ENCODE measurements around the gene TTYH1.
"Not testable (repeated sequence)": the region's sequence is repeated elsewhere in the genome, so short reads cannot be mapped to it uniquely, and the experiment has no call there.

Gene TTYH1

GRCh38 chr19:54415208-54415900, at the start of gene TTYH1:
TSS of gene TTYH1 (plus strand) at chr19:54415464. CDS start at chr19:54415553, 89 bp downstream.
- no peak for DNase-seq

GRCh38 chr19:54365798-54366197, 49.5 kb upstream of the TTYH1 start:
- DNase-seq: not testable (repeated sequence)

GRCh38 chr19:54366811-54367210, 48.5 kb upstream of the TTYH1 start:
- no peak for DNase-seq

- no peak for DNase-seq
Observed at GRCh38 chr19:54369082-54369687, 46.1 kb upstream of the TTYH1 start.

GRCh38 chr19:54369688-54370433, 45.4 kb upstream of the TTYH1 start:
- DNase-seq: not testable (repeated sequence)

- DNase-seq: not testable (repeated sequence)
Observed at GRCh38 chr19:54370434-54370796, 44.8 kb upstream of the TTYH1 start.

- DNase-seq: not testable (repeated sequence)
Observed at GRCh38 chr19:54371453-54371852, 43.8 kb upstream of the TTYH1 start.

GRCh38 chr19:54373781-54374631, 41.3 kb upstream of the TTYH1 start:
- DNase-seq: no peak

GRCh38 chr19:54375181-54375938, 39.9 kb upstream of the TTYH1 start:
- not testable (repeated sequence) for DNase-seq

GRCh38 chr19:54376610-54377285, 38.5 kb upstream of the TTYH1 start:
- DNase-seq: no peak

- no peak for DNase-seq
Observed at GRCh38 chr19:54379187-54379678, 36.0 kb upstream of the TTYH1 start.

- no peak for DNase-seq
Observed at GRCh38 chr19:54380897-54381296, 34.4 kb upstream of the TTYH1 start.

- DNase-seq: not testable (repeated sequence)
Observed at GRCh38 chr19:54382041-54382440, 33.2 kb upstream of the TTYH1 start.

GRCh38 chr19:54383330-54383729, 31.9 kb upstream of the TTYH1 start:
- no peak for DNase-seq

- no peak for DNase-seq
Observed at GRCh38 chr19:54387991-54388801, 27.1 kb upstream of the TTYH1 start.

- no peak for DNase-seq
Observed at GRCh38 chr19:54388802-54389139, 26.5 kb upstream of the TTYH1 start.

- DNase-seq: no peak
Observed at GRCh38 chr19:54389553-54389952, 25.7 kb upstream of the TTYH1 start.

- no peak for DNase-seq
Observed at GRCh38 chr19:54390942-54391577, 24.2 kb upstream of the TTYH1 start.

- DNase-seq: no peak
Observed at GRCh38 chr19:54391589-54392061, 23.6 kb upstream of the TTYH1 start.

GRCh38 chr19:54392105-54392504, 23.2 kb upstream of the TTYH1 start:
- no peak for DNase-seq
